Measurements from ENCODE around the gene PAEP.

The PAEP gene

GRCh38 chr9:135579889-135580660, 18.5 kb downstream of the PAEP start:
- DNase-seq (ENCODE audit: low spot score): no peak

GRCh38 chr9:135580664-135581380, 19.3 kb downstream of the PAEP start:
- no peak for DNase-seq (ENCODE audit: low spot score)

GRCh38 chr9:135581636-135582426, 20.3 kb downstream of the PAEP start:
- DNase-seq (ENCODE audit: low spot score): no peak

GRCh38 chr9:135582541-135582940, 21.0 kb downstream of the PAEP start:
- no peak for DNase-seq (ENCODE audit: low spot score)

GRCh38 chr9:135582966-135583687, 21.6 kb downstream of the PAEP start:
- DNase-seq (ENCODE audit: low spot score): peak; percentile 33

GRCh38 chr9:135583688-135584011, 22.1 kb downstream of the PAEP start:
- no peak for DNase-seq (ENCODE audit: low spot score)

GRCh38 chr9:135584371-135584770, 22.8 kb downstream of the PAEP start:
- no peak for DNase-seq (ENCODE audit: low spot score)

GRCh38 chr9:135584934-135585333, 23.4 kb downstream of the PAEP start:
- DNase-seq (ENCODE audit: low spot score): no peak

- DNase-seq (ENCODE audit: low spot score): no peak
Observed at GRCh38 chr9:135586601-135587109, 25.1 kb downstream of the PAEP start.

- no peak for DNase-seq (ENCODE audit: low spot score)
Observed at GRCh38 chr9:135587658-135588057, 26.1 kb downstream of the PAEP start.

- DNase-seq (ENCODE audit: low spot score): no peak
Observed at GRCh38 chr9:135588371-135588770, 26.8 kb downstream of the PAEP start.

GRCh38 chr9:135588886-135589595, 27.5 kb downstream of the PAEP start:
- DNase-seq (ENCODE audit: low spot score): no peak

- DNase-seq (ENCODE audit: low spot score): no peak
Observed at GRCh38 chr9:135589596-135590485, 28.3 kb downstream of the PAEP start.

- no peak for DNase-seq (ENCODE audit: low spot score)
Observed at GRCh38 chr9:135590486-135591079, 29.0 kb downstream of the PAEP start.

GRCh38 chr9:135591506-135592330, 30.2 kb downstream of the PAEP start:
- DNase-seq (ENCODE audit: low spot score): peak; percentile 30

- DNase-seq (ENCODE audit: low spot score): peak; percentile 21
Observed at GRCh38 chr9:135592331-135592590, 30.7 kb downstream of the PAEP start.

- DNase-seq (ENCODE audit: low spot score): no peak
Observed at GRCh38 chr9:135592625-135593024, 31.1 kb downstream of the PAEP start.

GRCh38 chr9:135596211-135596610, 34.7 kb downstream of the PAEP start:
- DNase-seq (ENCODE audit: low spot score): no peak

GRCh38 chr9:135600296-135600817, 38.8 kb downstream of the PAEP start:
- DNase-seq (ENCODE audit: low spot score): no peak

Measured in D341Med (cell line).